Sigmoid colon (tissue), 7 donors: Measurements from ENCODE around the gene MMP24. TPM values are rescaled to one million over a fixed set of nuclear protein-coding genes. Genes with fewer than 3 reads are reported as not detected.

Experiments used
- DNase-seq: peaks from one replicate; pipeline ENCODE4 v3.0.0-alpha.2; 2019
- H3K27ac ChIP-seq, 4 donors: fragments of 200-600 bp; sonication (generic); one replicate each; pipeline ENCODE4 v1.5.1; 2016 to 2019; ENCODE audit warnings: mild to moderate bottlenecking in 1 of 4
- H3K27me3 ChIP-seq, 3 donors: fragments of 200-600 bp; sonication (generic); one replicate each; pipeline ENCODE4 v1.5.1; 2019; ENCODE audit warnings: mild to moderate bottlenecking in 1 of 3
- H3K36me3 ChIP-seq, 4 donors: fragments of 200-600 bp; sonication (generic); one replicate each; pipeline ENCODE4 v1.5.1; 2016 to 2019
- H3K4me1 ChIP-seq, 4 donors: fragments of 200-600 bp; sonication (generic); one replicate each; pipeline ENCODE4 v1.5.1; 2017 to 2019
- H3K4me3 ChIP-seq, 4 donors: fragments of 200-600 bp; sonication (generic); one replicate each; pipeline ENCODE4 v1.5.1; 2017 to 2019; ENCODE audit warnings: mild to moderate bottlenecking in 2 of 4, moderate library complexity in 1 of 4
- H3K9me3 ChIP-seq, 4 donors: fragments of 200-600 bp in 3 of 4; sonication (generic) in 3 of 4; one replicate each; pipeline versions ENCODE4 v1.5.1 to v1.6.1; 2013 to 2019
- EP300 ChIP-seq, 4 donors: sonication (generic); formaldehyde crosslinking; IDR thresholded peaks; one replicate each; pipeline ENCODE4 v1.6.1; 2017; ENCODE audit warnings: antibody characterized with exemption in 4 of 4
- POLR2A ChIP-seq, 2 donors: fragments of 450-650 bp; IDR thresholded peaks; one replicate each; pipeline ENCODE4 v1.6.1; 2016; ENCODE audit warnings: antibody characterized with exemption in 2 of 2, mild to moderate bottlenecking in 2 of 2, moderate library complexity in 2 of 2
- POLR2AphosphoS5 ChIP-seq, 4 donors: sonication (generic); formaldehyde crosslinking; IDR thresholded peaks; one replicate each; pipeline ENCODE4 v1.6.1; 2017; ENCODE audit warnings: antibody characterized with exemption in 4 of 4
- WGBS, 2 donors: extraction: QIAGEN DNeasy Blood & Tissue Kit; methylation state at CpG; one replicate each; pipeline ENCODE4 v1.1.7; 2013; 5-methylcytosine and 5-hydroxymethylcytosine counted together
- intact Hi-C: fragments of 100-400 bp; cut with DNase I; formaldehyde crosslinking; loops from one replicate; pipeline ENCODE4 v1.15.1; 2023
- polyA plus RNA-seq, 3 donors: library from polyadenylated mRNA; stranded (reverse); fragments of 200-250 nt; gene quantifications; one replicate each; pipeline ENCODE4 v1.2.3, GENCODE V29; 2013
- total RNA-seq, 4 donors: library from RNA; depleted of rRNA; stranded (reverse); fragments of >200 nt; gene quantifications; one replicate each; pipeline ENCODE4 v1.1.0, GENCODE V29; 2016
- TF ChIP-seq, protein P1 (sequence below), 4 experiments: fragments of 450-650 bp in 3 of 4; fragments of 200-600 bp in 1 of 4; IDR thresholded peaks; one replicate each; pipeline ENCODE4 v1.5.1; 2016 to 2019; ENCODE audit warnings: antibody characterized with exemption in 4 of 4, mild to moderate bottlenecking in 3 of 4, moderate library complexity in 2 of 4
- donor health status: healthy with polysubstance abuse.
- donor health status: Bipolar disorder and iron deficiency.
- donor health status: healthy.

MMP24 gene
- total and polyA plus RNA-seq, 7 donors: under 0.01 to 1.4 (median 0.46) TPM

DNA sequence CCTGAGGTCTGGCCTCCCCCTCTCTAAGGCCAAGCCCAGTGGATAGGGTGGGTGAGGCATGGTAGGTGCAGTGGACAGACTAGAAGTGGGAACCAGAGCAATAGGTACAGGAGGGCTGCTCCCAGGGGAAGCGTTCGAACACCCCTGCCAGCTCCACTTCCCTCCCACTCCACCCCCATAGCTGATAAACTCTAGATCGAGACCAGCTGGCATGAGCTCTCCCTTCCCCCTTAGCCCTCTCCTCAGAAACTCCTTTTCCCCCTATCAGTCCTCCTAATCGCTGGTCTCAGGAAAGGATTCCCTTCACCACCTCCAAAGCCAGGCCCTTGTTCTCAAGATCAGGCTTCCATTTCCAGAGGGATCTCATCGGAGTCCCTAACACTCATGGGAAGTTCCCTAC lies 71.8 kb downstream of the MMP24 start:
- DNase-seq: no peak
- Histone ChIP-seq H3K36me3 (no peaks in the 10 kb centered on the region), H3K4me3 (no peak overlapping the region), H3K9me3 (no peaks in the 10 kb centered on the region), H3K4me1 (peaks cover 0 to 17% (median 13%) of the 10 kb centered on the region in 4 donors), H3K27ac (no peak overlapping the region), H3K27me3 (no peaks in the 10 kb centered on the region)
- intact Hi-C loops: no loop called here
- 75 to 83% methylated on average over 5 of the region's 5 CpGs for WGBS, 2 donors
- TF ChIP-seq EP300 (IDR thresholded peaks at IDR 0.05): no peak
- no peak for TF ChIP-seq POLR2A (IDR thresholded peaks at IDR 0.05)
- TF ChIP-seq POLR2AphosphoS5 (IDR thresholded peaks at IDR 0.05): no peak

DNA sequence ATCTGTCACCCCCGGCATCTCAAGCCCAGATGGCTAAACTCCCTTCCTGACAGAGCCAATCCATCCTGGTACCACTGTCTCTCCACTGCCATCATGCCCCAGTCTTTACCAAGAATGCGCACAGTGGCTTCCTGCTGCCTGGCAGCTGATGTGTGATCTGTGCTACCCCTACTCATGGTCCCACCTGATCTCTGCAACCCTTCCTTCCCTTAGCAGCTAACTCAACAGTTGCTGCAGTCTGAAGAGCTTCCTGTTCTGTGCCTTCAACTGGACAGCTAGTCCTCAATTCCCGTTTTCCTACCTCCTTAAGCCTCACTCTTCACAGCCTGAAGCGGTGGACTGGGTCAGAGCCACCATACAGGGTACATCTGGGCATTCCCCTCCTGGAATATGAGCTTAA lies 73.3 kb downstream of the MMP24 start:
- WGBS, 2 donors: 79 to 89% methylated on average over 4 of the region's 4 CpGs
- H3K4me3 ChIP-seq: no peak overlapping the region
- TF ChIP-seq POLR2AphosphoS5 (IDR thresholded peaks at IDR 0.05) (no peak), EP300 (IDR thresholded peaks at IDR 0.05) (no peak), POLR2A (IDR thresholded peaks at IDR 0.05) (no peak)
- TF ChIP-seq, protein P1, sequence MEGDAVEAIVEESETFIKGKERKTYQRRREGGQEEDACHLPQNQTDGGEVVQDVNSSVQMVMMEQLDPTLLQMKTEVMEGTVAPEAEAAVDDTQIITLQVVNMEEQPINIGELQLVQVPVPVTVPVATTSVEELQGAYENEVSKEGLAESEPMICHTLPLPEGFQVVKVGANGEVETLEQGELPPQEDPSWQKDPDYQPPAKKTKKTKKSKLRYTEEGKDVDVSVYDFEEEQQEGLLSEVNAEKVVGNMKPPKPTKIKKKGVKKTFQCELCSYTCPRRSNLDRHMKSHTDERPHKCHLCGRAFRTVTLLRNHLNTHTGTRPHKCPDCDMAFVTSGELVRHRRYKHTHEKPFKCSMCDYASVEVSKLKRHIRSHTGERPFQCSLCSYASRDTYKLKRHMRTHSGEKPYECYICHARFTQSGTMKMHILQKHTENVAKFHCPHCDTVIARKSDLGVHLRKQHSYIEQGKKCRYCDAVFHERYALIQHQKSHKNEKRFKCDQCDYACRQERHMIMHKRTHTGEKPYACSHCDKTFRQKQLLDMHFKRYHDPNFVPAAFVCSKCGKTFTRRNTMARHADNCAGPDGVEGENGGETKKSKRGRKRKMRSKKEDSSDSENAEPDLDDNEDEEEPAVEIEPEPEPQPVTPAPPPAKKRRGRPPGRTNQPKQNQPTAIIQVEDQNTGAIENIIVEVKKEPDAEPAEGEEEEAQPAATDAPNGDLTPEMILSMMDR (IDR thresholded peaks at IDR 0.05): no peak
- peaks cover 0 to 28% (median 23%) of the 10 kb centered on the region in 4 donors for H3K4me1 ChIP-seq
- no peak for DNase-seq
- no peak overlapping the region for H3K27ac ChIP-seq
- no peaks in the 10 kb centered on the region for H3K9me3 ChIP-seq
- intact Hi-C loops: no loop called here
- H3K36me3 ChIP-seq: no peaks in the 10 kb centered on the region
- H3K27me3 ChIP-seq: no peaks in the 10 kb centered on the region

DNA sequence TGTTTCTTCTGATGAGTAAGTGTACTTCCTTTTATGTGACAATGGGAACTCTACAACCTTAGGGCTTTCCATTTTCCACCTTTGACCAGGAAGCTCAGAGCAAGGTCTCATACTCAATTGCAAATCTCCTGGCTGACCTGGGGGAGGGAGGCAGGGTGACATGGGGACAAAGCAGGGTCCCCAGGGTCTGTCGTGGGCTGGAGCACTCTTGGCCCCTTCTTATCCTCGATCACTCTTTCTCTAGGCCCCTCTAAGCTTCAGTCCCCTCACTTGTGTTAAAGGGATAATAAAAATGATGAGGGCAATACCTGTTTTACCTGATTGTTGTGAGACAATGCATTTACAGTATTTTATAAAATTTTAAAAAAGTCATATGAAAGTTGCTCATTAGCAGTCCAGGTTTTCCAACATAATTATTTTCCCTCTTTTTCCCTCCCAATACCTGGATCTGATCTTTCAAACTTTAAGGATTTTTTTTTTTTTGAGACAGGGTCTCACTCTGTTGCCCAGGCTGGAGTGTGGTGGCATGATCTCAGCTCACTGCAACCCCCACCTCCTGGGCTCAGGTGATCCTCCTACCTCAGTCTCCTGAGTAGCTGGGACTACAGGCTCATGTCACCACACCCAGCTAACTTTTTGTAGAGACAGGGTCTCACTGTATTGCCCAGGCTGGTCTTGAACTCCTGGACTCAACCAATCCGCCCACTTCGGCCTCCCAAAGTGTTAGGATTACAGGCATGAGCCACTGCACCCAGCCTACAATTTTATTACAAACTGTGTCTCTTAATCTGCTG lies 74.2 kb downstream of the MMP24 start:
- intact Hi-C loops: no loop called here
- no peak overlapping the region for H3K4me3 ChIP-seq
- no peaks in the 10 kb centered on the region for H3K36me3 ChIP-seq
- TF ChIP-seq EP300 (IDR thresholded peaks at IDR 0.05): no peak
- TF ChIP-seq POLR2A (IDR thresholded peaks at IDR 0.05): no peak
- TF ChIP-seq POLR2AphosphoS5 (IDR thresholded peaks at IDR 0.05): no peak
- TF ChIP-seq, protein P1 (IDR thresholded peaks at IDR 0.05): no peak
- 88 to 90% methylated on average over 4 of the region's 4 CpGs for WGBS, 2 donors
- no peak for DNase-seq
- no peaks in the 10 kb centered on the region for H3K9me3 ChIP-seq
- H3K4me1 ChIP-seq: peaks cover 0 to 34% (median 30%) of the 10 kb centered on the region in 4 donors
- H3K27ac ChIP-seq: no peak overlapping the region
- no peaks in the 10 kb centered on the region for H3K27me3 ChIP-seq

DNA sequence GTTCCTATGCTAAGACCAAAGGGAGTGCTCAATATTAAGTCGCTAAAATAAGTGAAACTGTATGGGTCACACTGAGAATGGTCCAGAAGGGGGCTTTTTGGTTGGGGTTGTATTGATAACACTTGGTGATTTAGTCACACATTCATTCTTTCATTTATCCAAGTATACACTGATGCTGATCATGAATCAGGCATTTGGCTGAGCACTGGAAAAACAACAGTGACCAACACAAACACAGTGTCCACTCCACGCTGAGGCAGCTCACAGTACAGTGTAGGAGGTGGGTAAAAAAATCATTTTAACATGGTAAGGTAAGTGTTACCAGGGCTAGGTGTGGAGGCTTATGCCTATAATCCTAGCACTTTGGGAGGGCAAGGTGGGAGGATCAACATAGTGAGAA lies 74.9 kb downstream of the MMP24 start:
- H3K27me3 ChIP-seq: no peaks in the 10 kb centered on the region
- DNase-seq: no peak
- intact Hi-C loops: no loop called here
- no peak overlapping the region for H3K4me3 ChIP-seq
- no peaks in the 10 kb centered on the region for H3K9me3 ChIP-seq
- 92 to 97% methylated on average over 2 of the region's 2 CpGs for WGBS, 2 donors
- H3K27ac ChIP-seq: peak overlapping the region in 2 of 4 donors; percentile 43 to 51
- peaks cover 0 to 4% (median 0%) of the 10 kb centered on the region in 4 donors for H3K36me3 ChIP-seq
- TF ChIP-seq EP300 (IDR thresholded peaks at IDR 0.05): no peak
- TF ChIP-seq POLR2A (IDR thresholded peaks at IDR 0.05): no peak
- H3K4me1 ChIP-seq: peaks cover 0 to 41% (median 37%) of the 10 kb centered on the region in 4 donors

DNA sequence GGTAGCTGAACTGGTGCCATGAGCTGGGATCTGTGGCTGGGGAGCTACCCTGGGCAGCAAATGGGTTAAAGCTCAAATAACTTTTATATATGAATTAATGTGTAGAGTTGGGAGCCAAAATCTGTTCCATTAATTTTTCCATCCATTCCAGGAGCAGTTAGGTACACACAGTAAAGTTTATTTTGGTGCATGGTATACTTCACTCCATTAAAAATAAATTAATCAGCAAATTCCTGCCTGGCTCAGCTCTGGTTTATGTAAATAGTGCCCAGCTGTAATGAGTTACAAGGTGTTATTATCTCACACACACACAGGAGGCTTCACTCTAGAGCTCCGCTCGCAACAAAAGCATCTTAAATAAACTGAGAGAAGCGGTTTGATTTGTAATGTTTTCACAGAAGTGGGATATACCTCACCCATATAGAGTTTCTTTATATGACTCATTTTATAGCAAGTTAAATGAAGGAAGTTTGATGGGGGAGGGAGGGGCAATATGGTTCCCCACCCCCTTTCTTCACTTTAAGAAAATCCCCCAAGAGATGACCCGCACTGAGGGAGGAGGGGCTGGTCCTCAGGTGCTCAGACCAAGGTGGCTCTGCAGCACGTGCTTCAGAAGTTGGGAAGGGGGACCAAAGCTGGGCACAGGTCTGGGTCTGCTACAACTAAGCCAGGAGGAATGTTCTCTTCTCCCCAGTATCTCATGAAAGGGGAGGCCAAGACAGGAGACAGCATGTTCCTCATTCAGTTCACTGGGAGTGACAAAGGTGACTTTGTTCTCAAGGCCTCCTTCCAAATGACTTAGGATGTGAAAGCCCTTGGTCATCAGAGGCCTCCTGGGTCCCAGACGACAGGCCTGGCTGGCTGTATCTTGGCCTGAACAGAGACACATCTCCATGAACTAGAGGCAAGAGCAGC lies 76.2 kb downstream of the MMP24 start:
- peaks cover 0 to 54% (median 50%) of the 10 kb centered on the region in 4 donors for H3K4me1 ChIP-seq

More for the DNA sequence above, 76.2 kb downstream of the MMP24 start:
- DNase-seq: no peak
- Histone ChIP-seq H3K4me3 (no peak overlapping the region), H3K27ac (peak overlapping the region in 3 of 4 donors; percentile 43 to 84 (median 51)), H3K27me3 (no peaks in the 10 kb centered on the region), H3K9me3 (no peaks in the 10 kb centered on the region), H3K36me3 (peaks cover 0 to 4% (median 0%) of the 10 kb centered on the region in 4 donors)
- intact Hi-C loops: loop anchor here (1.0 kb wide), 1 partner anchor 136 kb away; the partner anchor contains the start of gene GDF5
- 69 to 81% methylated on average over 6 of the region's 6 CpGs for WGBS, 2 donors
- TF ChIP-seq POLR2A (IDR thresholded peaks at IDR 0.05): no peak
- TF ChIP-seq EP300 (IDR thresholded peaks at IDR 0.05): no peak
- TF ChIP-seq, protein P1 (IDR thresholded peaks at IDR 0.05): no peak
- no peak for TF ChIP-seq POLR2AphosphoS5 (IDR thresholded peaks at IDR 0.05)
